22Rv1 (cell line): ENCODE data around the gene GPR141.

Source experiments
- ZFX ChIP-seq: fragments of 450-650 bp; IDR thresholded peaks from 2 replicates; pipeline ENCODE4 v1.6.1; 2017; ENCODE audit warnings: antibody characterized with exemption, borderline replicate concordance
- TF ChIP-seq, protein P1 (sequence below): fragments of 450-650 bp; IDR thresholded peaks from 2 replicates; pipeline ENCODE4 v1.5.1; 2017; ENCODE audit warnings: mild to moderate bottlenecking

DNA sequence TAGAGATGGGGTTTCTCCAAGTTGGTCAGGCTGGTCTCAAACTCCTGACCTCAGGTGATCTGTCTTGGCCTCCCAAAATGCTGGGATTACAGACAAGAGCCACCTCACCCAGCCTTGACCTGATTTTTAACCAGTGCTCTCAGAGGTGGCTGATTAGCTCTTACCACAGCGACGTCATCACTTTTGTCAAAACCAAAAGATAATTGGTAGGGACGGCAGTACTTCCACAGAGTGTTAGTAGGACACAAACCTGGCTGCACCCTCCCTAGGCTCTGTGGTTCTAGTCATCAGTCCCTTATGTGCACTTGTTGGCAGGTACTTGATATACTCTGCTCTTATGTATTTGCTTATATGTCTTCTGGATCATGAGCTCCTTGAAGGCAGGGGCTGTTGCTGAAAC lies 74.0 kb downstream of the GPR141 start:
- TF ChIP-seq, protein P1, sequence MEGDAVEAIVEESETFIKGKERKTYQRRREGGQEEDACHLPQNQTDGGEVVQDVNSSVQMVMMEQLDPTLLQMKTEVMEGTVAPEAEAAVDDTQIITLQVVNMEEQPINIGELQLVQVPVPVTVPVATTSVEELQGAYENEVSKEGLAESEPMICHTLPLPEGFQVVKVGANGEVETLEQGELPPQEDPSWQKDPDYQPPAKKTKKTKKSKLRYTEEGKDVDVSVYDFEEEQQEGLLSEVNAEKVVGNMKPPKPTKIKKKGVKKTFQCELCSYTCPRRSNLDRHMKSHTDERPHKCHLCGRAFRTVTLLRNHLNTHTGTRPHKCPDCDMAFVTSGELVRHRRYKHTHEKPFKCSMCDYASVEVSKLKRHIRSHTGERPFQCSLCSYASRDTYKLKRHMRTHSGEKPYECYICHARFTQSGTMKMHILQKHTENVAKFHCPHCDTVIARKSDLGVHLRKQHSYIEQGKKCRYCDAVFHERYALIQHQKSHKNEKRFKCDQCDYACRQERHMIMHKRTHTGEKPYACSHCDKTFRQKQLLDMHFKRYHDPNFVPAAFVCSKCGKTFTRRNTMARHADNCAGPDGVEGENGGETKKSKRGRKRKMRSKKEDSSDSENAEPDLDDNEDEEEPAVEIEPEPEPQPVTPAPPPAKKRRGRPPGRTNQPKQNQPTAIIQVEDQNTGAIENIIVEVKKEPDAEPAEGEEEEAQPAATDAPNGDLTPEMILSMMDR = no peak
- no peak for TF ChIP-seq ZFX
